PFSK-1 (cell line): ENCODE measurements around the gene MZB1.

Experiments used
- FOXP2 ChIP-seq: optimal IDR thresholded peaks from 2 replicates; pipeline ENCODE3; 2011; ENCODE audit warnings: borderline replicate concordance, control low read depth, inconsistent platforms; ENCODE audit not compliant: insufficient read depth; ENCODE audit errors: extremely low read length, extremely low read depth
- POLR2AphosphoS5 ChIP-seq: IDR thresholded peaks from 2 replicates; pipeline ENCODE4 v1.6.1; 2012; ENCODE audit warnings: low read depth, mild to moderate bottlenecking, control low read depth, low read length, moderate library complexity
- REST ChIP-seq, 2 experiments: IDR thresholded peaks; 2 replicates each; pipeline versions ENCODE4 v1.6.1 to v1.8.0; 2011 to 2012; ENCODE audit warnings: low read depth in 2 of 2, low read length in 2 of 2, control low read depth in 1 of 2, inconsistent platforms in 1 of 2, mild to moderate bottlenecking in 1 of 2, moderate library complexity in 1 of 2; ENCODE audit not compliant: insufficient read depth in 1 of 2
- SIN3A ChIP-seq: IDR thresholded peaks from 2 replicates; pipeline ENCODE4 v1.6.1; 2012; ENCODE audit warnings: mild to moderate bottlenecking, low read length, moderate library complexity, borderline replicate concordance; ENCODE audit not compliant: insufficient read depth
- TAF1 ChIP-seq: IDR thresholded peaks from 2 replicates; pipeline ENCODE4 v1.6.1; 2012; ENCODE audit warnings: low read length, control low read depth, borderline replicate concordance; ENCODE audit not compliant: insufficient read depth

The MZB1 gene

GRCh38 chr5:139403787-139404483, 14.2 kb upstream of the MZB1 start, which contains the start of gene SPATA24:
SPATA24 (minus strand) TSS chr5:139404089; CDS start chr5:139404060, 29 bp downstream.
- no peak for TF ChIP-seq POLR2AphosphoS5
- no peak for TF ChIP-seq FOXP2
- peak; percentile 67; the same call in 1 of the 2 replicates for TF ChIP-seq TAF1
- TF ChIP-seq REST (IDR thresholded peaks at IDR 0.05; ENCODE audit: insufficient read depth in 1 of 2, low read depth in 2 of 2, low read length in 2 of 2): no peak

GRCh38 chr5:139403418-139403786, 13.7 kb upstream of the MZB1 start:
- TF ChIP-seq REST (IDR thresholded peaks at IDR 0.05; ENCODE audit: insufficient read depth in 1 of 2, low read depth in 2 of 2, low read length in 2 of 2): no peak
- no peak for TF ChIP-seq TAF1
- no peak for TF ChIP-seq POLR2AphosphoS5
- no peak for TF ChIP-seq FOXP2
- TF ChIP-seq SIN3A: no peak

- no peak for TF ChIP-seq FOXP2
- TF ChIP-seq REST (IDR thresholded peaks at IDR 0.05; ENCODE audit: insufficient read depth in 1 of 2, low read depth in 2 of 2, low read length in 2 of 2): no peak
- no peak for TF ChIP-seq POLR2AphosphoS5
Measured at GRCh38 chr5:139402561-139403158, 12.9 kb upstream of the MZB1 start.

- TF ChIP-seq POLR2AphosphoS5: no peak
- no peak for TF ChIP-seq SIN3A
- no peak for TF ChIP-seq REST (IDR thresholded peaks at IDR 0.05; ENCODE audit: insufficient read depth in 1 of 2, low read depth in 2 of 2, low read length in 2 of 2)
- no peak for TF ChIP-seq TAF1
- TF ChIP-seq FOXP2: no peak
Measured at GRCh38 chr5:139401546-139401945, 11.8 kb upstream of the MZB1 start.
